Brain microvascular endothelial cell (primary cell): ENCODE data around the gene TTLL13.

Experiments
- DNase-seq: peaks from one replicate; pipeline ENCODE4 v3.0.0-alpha.2; 2020
- H3K27ac ChIP-seq: fragments of 250-450 bp; sonication (Bioruptor Pico); 2 replicates; pipeline ENCODE4 v1.5.1; 2020; ENCODE audit warnings: mild to moderate bottlenecking, moderate library complexity
- H3K27me3 ChIP-seq: fragments of 250-450 bp; sonication (Bioruptor Pico); replicated peaks from 2 replicates; pipeline ENCODE4 v1.5.1; 2020; ENCODE audit warnings: mild to moderate bottlenecking
- H3K36me3 ChIP-seq: fragments of 250-450 bp; sonication (Bioruptor Pico); replicated peaks from 2 replicates; pipeline ENCODE4 v1.5.1; 2020; ENCODE audit warnings: mild to moderate bottlenecking
- H3K4me3 ChIP-seq: 2 replicates; pipeline ENCODE4 v1.5.1; 2011; ENCODE audit warnings: low read depth, mild to moderate bottlenecking, control low read depth, low read length, moderate library complexity
- in situ Hi-C: cut with HindIII; loops from 2 replicates; pipeline ENCODE4 v1.10.0; 2017; ENCODE audit warnings: low sequenced_read_pairs, low pct_ligation_motif_present
- TF ChIP-seq, protein P1 (sequence below): IDR thresholded peaks from 2 replicates; pipeline ENCODE4 v1.5.1; 2011; ENCODE audit warnings: low read depth, mild to moderate bottlenecking, moderate library complexity, low read length, control low read depth, inconsistent platforms; ENCODE audit errors: missing control alignments

TTLL13 gene

GRCh38 chr15:90306560-90306959 lies 57.2 kb downstream of the TTLL13 start:
- no peak overlapping the region for H3K27ac ChIP-seq
- no peak for DNase-seq
- TF ChIP-seq, protein P1, sequence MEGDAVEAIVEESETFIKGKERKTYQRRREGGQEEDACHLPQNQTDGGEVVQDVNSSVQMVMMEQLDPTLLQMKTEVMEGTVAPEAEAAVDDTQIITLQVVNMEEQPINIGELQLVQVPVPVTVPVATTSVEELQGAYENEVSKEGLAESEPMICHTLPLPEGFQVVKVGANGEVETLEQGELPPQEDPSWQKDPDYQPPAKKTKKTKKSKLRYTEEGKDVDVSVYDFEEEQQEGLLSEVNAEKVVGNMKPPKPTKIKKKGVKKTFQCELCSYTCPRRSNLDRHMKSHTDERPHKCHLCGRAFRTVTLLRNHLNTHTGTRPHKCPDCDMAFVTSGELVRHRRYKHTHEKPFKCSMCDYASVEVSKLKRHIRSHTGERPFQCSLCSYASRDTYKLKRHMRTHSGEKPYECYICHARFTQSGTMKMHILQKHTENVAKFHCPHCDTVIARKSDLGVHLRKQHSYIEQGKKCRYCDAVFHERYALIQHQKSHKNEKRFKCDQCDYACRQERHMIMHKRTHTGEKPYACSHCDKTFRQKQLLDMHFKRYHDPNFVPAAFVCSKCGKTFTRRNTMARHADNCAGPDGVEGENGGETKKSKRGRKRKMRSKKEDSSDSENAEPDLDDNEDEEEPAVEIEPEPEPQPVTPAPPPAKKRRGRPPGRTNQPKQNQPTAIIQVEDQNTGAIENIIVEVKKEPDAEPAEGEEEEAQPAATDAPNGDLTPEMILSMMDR = no peak
- H3K27me3 ChIP-seq = no peaks in the 10 kb centered on the region
- in situ Hi-C loops = no loop called here
- H3K36me3 ChIP-seq = no peaks in the 10 kb centered on the region
- no peak overlapping the region for H3K4me3 ChIP-seq

GRCh38 chr15:90307661-90308060 lies 58.3 kb downstream of the TTLL13 start:
- TF ChIP-seq, protein P1 = no peak
- no peaks in the 10 kb centered on the region for H3K36me3 ChIP-seq

DNA sequence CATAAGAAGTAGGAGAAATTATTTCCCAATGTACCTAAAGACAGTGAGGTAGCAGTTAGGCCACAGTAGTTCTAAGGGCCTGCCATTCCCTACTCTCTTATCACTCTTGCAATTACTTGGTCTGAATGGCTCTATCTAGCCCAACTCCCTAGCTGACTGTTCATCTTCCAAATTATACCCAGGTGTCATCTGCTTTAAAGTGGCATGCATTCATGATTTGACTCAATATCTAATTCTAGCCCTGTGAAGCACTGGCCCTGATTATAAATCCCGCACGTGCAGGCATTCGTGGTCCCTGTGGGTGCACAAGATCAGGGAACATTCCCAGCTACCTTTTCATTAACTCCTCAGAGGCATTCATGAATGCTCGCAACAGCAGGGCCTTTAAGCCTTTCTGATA lies 59.7 kb downstream of the TTLL13 start:
- no peaks in the 10 kb centered on the region for H3K36me3 ChIP-seq
- no peaks in the 10 kb centered on the region for H3K27me3 ChIP-seq
- DNase-seq = no peak
- TF ChIP-seq, protein P1 = no peak
- in situ Hi-C loops = no loop called here
- H3K27ac ChIP-seq = no peak overlapping the region
- no peak overlapping the region for H3K4me3 ChIP-seq

More at GRCh38 chr15:90307661-90308060, 58.3 kb downstream of the TTLL13 start:
- Histone ChIP-seq H3K27ac (no peak overlapping the region), H3K4me3 (no peak overlapping the region), H3K27me3 (no peaks in the 10 kb centered on the region)
- no peak for DNase-seq
- in situ Hi-C loops = no loop called here
